GM12878 (cell line): ENCODE results near the gene CXCL6. TPM values are rescaled to one million over a fixed set of nuclear protein-coding genes. Genes with fewer than 3 reads are reported as not detected.

Source experiments
- ATAC-seq: fragments of 200-7000 bp; cut with Tn5 transposase; 3 replicates; pipeline ENCODE4 v1.9.1; 2020; ENCODE audit warnings: mild to moderate bottlenecking, moderate library complexity
- BruUV-seq: library from RNA; stranded (reverse); fragments of 400-500 nt; replicated peaks from 2 replicates; lab custom pipeline; 2021; lab: Mats Ljungman, UMichigan
- CTCF ChIA-PET: fragments of 300-600 bp; sonication (Branson Sonifier 250); formaldehyde crosslinking; extraction: SDS; loops from one replicate; lab custom pipeline; 2021; ENCODE audit warnings: inconsistent platforms; lab: Yijun Ruan, JAX
- POLR2A ChIA-PET: fragments of 350-600 bp; formaldehyde crosslinking; extraction: SDS; loops from one replicate; lab custom pipeline; 2021; ENCODE audit warnings: inconsistent platforms; lab: Charles Lee
- RAD21 ChIA-PET: fragments of 300-600 bp; sonication (Branson Sonifier 250); formaldehyde crosslinking; loops from one replicate; lab custom pipeline; 2023; ENCODE audit warnings: antibody characterized with exemption; ENCODE audit not compliant: unreplicated experiment; lab: Charles Lee
- SMC1A ChIA-PET: fragments of 300-600 bp; sonication (Branson Sonifier 250); formaldehyde crosslinking; loops from one replicate; lab custom pipeline; 2023; ENCODE audit not compliant: unreplicated experiment, uncharacterized antibody; lab: Charles Lee
- DNase-seq: peaks from one replicate; pipeline ENCODE4 v3.0.0-alpha.2; 2011; ENCODE audit warnings: low read depth, low spot score
- FAIRE-seq: peaks from 3 replicates; lab custom pipeline; 2011; peaks lifted over from hg19 to GRCh38; lab: Jason Lieb, UNC
- H2AFZ ChIP-seq: 2 replicates; pipeline ENCODE4 v1.6.0; 2011; ENCODE audit warnings: low read depth, low read length, control low read depth; ENCODE audit not compliant: control insufficient read depth
- H3K27ac ChIP-seq: 2 replicates; pipeline ENCODE4 v1.5.1; 2011; ENCODE audit warnings: control low read depth; ENCODE audit not compliant: control insufficient read depth, insufficient read depth
- H3K27me3 ChIP-seq, 2 experiments: replicated peaks in 1 of 2; 2 replicates each; pipeline versions ENCODE4 v1.6.0 to v1.6.1; 2011; ENCODE audit warnings: low read length in 1 of 2; ENCODE audit not compliant: control insufficient read depth in 2 of 2, insufficient read depth in 2 of 2
- H3K36me3 ChIP-seq, 2 experiments: 2 replicates each; pipeline ENCODE4 v1.5.1; 2011; ENCODE audit warnings: low read length in 1 of 2; ENCODE audit not compliant: control insufficient read depth in 2 of 2, insufficient read depth in 2 of 2
- H3K4me1 ChIP-seq: 2 replicates; pipeline ENCODE4 v1.6.1; 2011; ENCODE audit warnings: mild to moderate bottlenecking, low read length, moderate library complexity, mixed read lengths; ENCODE audit not compliant: control insufficient read depth, insufficient read depth
- H3K4me2 ChIP-seq: 2 replicates; pipeline ENCODE4 v1.6.0; 2011; ENCODE audit warnings: control low read depth; ENCODE audit not compliant: control insufficient read depth, insufficient read depth
- H3K4me3 ChIP-seq: fragments of 200-600 bp; sonication (generic); 2 replicates; pipeline ENCODE4 v1.5.1; 2016
- H3K79me2 ChIP-seq: 2 replicates; pipeline ENCODE4 v1.6.0; 2011; ENCODE audit warnings: low read length; ENCODE audit not compliant: control insufficient read depth, insufficient read depth
- H3K9ac ChIP-seq: 2 replicates; pipeline ENCODE4 v1.8.0; 2011; ENCODE audit warnings: low read length, control low read depth, mixed read lengths; ENCODE audit not compliant: control insufficient read depth, insufficient read depth
- H3K9me3 ChIP-seq: replicated peaks from 3 replicates; pipeline ENCODE4 v1.5.1; 2011; ENCODE audit warnings: mild to moderate bottlenecking, low read length; ENCODE audit not compliant: control insufficient read depth, insufficient read depth
- H4K20me1 ChIP-seq: 2 replicates; pipeline ENCODE4 v1.6.0; 2011; ENCODE audit not compliant: control insufficient read depth, insufficient read depth
- CBX3 ChIP-seq: fragments of 200-600 bp; sonication (generic); IDR thresholded peaks from 2 replicates; pipeline ENCODE4 v1.6.1; 2016; ENCODE audit warnings: low read depth, borderline replicate concordance
- E2F4 ChIP-seq: IDR thresholded peaks from 2 replicates; pipeline ENCODE4 v1.6.1; 2012; ENCODE audit warnings: low read depth, low read length, improper control_type of control experiment
- GABPA ChIP-seq: IDR thresholded peaks from 2 replicates; pipeline ENCODE4 v1.6.1; 2014; ENCODE audit warnings: antibody characterized with exemption, low read depth, mild to moderate bottlenecking, inconsistent platforms
- GATAD2B ChIP-seq: fragments of 450-650 bp; conservative IDR thresholded peaks from 2 replicates; pipeline ENCODE4 v1.6.1; 2017; ENCODE audit warnings: low read depth, mild to moderate bottlenecking, moderate library complexity
- HDGF ChIP-seq: fragments of 450-650 bp; IDR thresholded peaks from 2 replicates; pipeline ENCODE4 v1.6.1; 2016; ENCODE audit warnings: antibody characterized with exemption
- IKZF1 ChIP-seq: fragments of 450-650 bp; conservative IDR thresholded peaks from 2 replicates; pipeline ENCODE4 v1.6.1; 2017; ENCODE audit warnings: antibody characterized with exemption, mild to moderate bottlenecking
- NR2F1 ChIP-seq: fragments of 450-650 bp; conservative IDR thresholded peaks from 2 replicates; pipeline ENCODE4 v1.6.1; 2017; ENCODE audit warnings: mild to moderate bottlenecking
- POLR2AphosphoS5 ChIP-seq: IDR thresholded peaks from 2 replicates; pipeline ENCODE4 v1.6.1; 2011; ENCODE audit warnings: mild to moderate bottlenecking, low read length, inconsistent platforms
- RAD21 ChIP-seq: IDR thresholded peaks from 2 replicates; pipeline ENCODE4 v1.6.1; 2011; ENCODE audit warnings: mild to moderate bottlenecking, low read depth, low read length, moderate library complexity; ENCODE audit not compliant: insufficient read depth
- RAD51 ChIP-seq: fragments of 450-650 bp; IDR thresholded peaks from 2 replicates; pipeline ENCODE4 v1.6.1; 2016; ENCODE audit warnings: moderate library complexity, mild to moderate bottlenecking, inconsistent platforms
- RCOR1 ChIP-seq: conservative IDR thresholded peaks from 2 replicates; pipeline ENCODE4 v1.6.1; 2012; ENCODE audit warnings: low read depth, low read length, improper control_type of control experiment
- SREBF2 ChIP-seq: IDR thresholded peaks from 2 replicates; pipeline ENCODE4 v1.6.1; 2012; ENCODE audit warnings: mild to moderate bottlenecking, low read length
- SUZ12 ChIP-seq: fragments of 200-600 bp; sonication (generic); IDR thresholded peaks from one replicate; pipeline ENCODE4 v1.6.1; 2018; ENCODE audit warnings: antibody characterized with exemption, mild to moderate bottlenecking; ENCODE audit not compliant: unreplicated experiment
- YBX1 ChIP-seq: fragments of 450-650 bp; IDR thresholded peaks from 2 replicates; pipeline ENCODE4 v1.6.1; 2016; ENCODE audit warnings: antibody characterized with exemption
- YY1 ChIP-seq: IDR thresholded peaks from 2 replicates; pipeline ENCODE4 v1.6.1; 2011; ENCODE audit warnings: low read depth, mild to moderate bottlenecking, low read length
- ZNF687 ChIP-seq: fragments of 450-650 bp; IDR thresholded peaks from 2 replicates; pipeline ENCODE4 v1.6.1; 2017; ENCODE audit warnings: mild to moderate bottlenecking, moderate library complexity
- WGBS: methylation state at CpG from one replicate; pipeline ENCODE4 v1.1.6; 2016; ENCODE audit warnings: low lambda C conversion rate; ENCODE audit not compliant: insufficient replicate concordance, insufficient coverage; ENCODE audit errors: missing lambda C conversion rate; 5-methylcytosine and 5-hydroxymethylcytosine counted together
- in situ Hi-C: fragments of 300-500 bp; cut with MboI; formaldehyde crosslinking; loops from 9 replicates; pipeline ENCODE4 v1.14.3; 2018; ENCODE audit warnings: mixed read lengths
- intact Hi-C: fragments of 100-400 bp; cut with micrococcal nuclease; formaldehyde crosslinking; loops from one replicate; pipeline ENCODE4 v1.14.2; 2022; ENCODE audit not compliant: unreplicated experiment
- polyA plus RNA-seq, 11 experiments: library from polyadenylated mRNA; depleted of rRNA in 4 of 11; unstranded in 6 of 11; stranded (reverse) in 5 of 11; fragments of >200 nt; fragmentation: Nextera tagmentation in 4 of 11; fragmentation: Illumina TruSeq in 1 of 11; extraction: Ambion mirVana in 4 of 11; extraction: Trizol in 1 of 11; gene quantifications; 1 replicate in 1 of 11; 2 replicates in 10 of 11; pipeline versions ENCODE4 v1.2.1 to v1.2.3, GENCODE V29; 2011 to 2016; ENCODE audit warnings: inconsistent platforms in 2 of 11, missing spikeins in 2 of 11, low read depth in 1 of 11
- total RNA-seq, 4 experiments: library from RNA; depleted of rRNA in 3 of 4; stranded (reverse); fragments of >200 nt in 3 of 4; fragmentation: Illumina TruSeq in 1 of 4; extraction: Trizol in 1 of 4; gene quantifications; 2 replicates each; pipeline versions ENCODE4 v1.2.1 to v1.2.3, GENCODE V29; 2013 to 2021

The CXCL6 gene
- total and polyA plus RNA-seq, 10 of the 15 experiments (the other 5 are each of a cell fraction or from before 2014, with no cell fraction given), result not detected

- POLR2A ChIA-PET, result interaction anchor here (0.9 kb wide), 1 partner anchor 8 kb away, joined by 3 read pairs; no protein-coding TSS in a partner anchor
- H3K27me3 ChIP-seq, result peaks cover 2% of the 10 kb centered on the region in 2 experiments; a peak in 2 of 4 replicates
- SMC1A ChIA-PET, result interaction anchor here (1.7 kb wide), 1 partner anchor 13 kb away, joined by 3 read pairs; no protein-coding TSS in a partner anchor
- no peaks in the 10 kb centered on the region for H3K36me3 ChIP-seq
- TF ChIP-seq POLR2AphosphoS5 (no peak), GATAD2B (no peak), YBX1 (no peak), RAD51 (no peak), SUZ12 (no peak), GABPA (no peak), IKZF1 (no peak), NR2F1 (no peak), CBX3 (no peak), RAD21 (no peak), RCOR1 (no peak), ZNF687 (no peak), YY1 (no peak), HDGF (no peak), SREBF2 (no peak), E2F4 (no peak)
- H3K9me3 ChIP-seq, result no peaks in the 10 kb centered on the region
- no peak for FAIRE-seq
- H3K4me3 ChIP-seq, result no peak overlapping the region
- no peak overlapping the region for H3K27ac ChIP-seq
- H3K79me2 ChIP-seq, result no peaks in the 10 kb centered on the region
- WGBS, result 42% methylated on average over 2 of the region's 2 CpGs
- H3K9ac ChIP-seq, result no peak overlapping the region
- H2AFZ ChIP-seq, result no peak overlapping the region
- in situ Hi-C loops (no loop called here), intact Hi-C loops (no loop called here)
- ATAC-seq, result no peak
- no peaks in the 10 kb centered on the region for H4K20me1 ChIP-seq
- no TSS peak for BruUV-seq
- no peaks in the 10 kb centered on the region for H3K4me1 ChIP-seq
- no peak for DNase-seq
- RAD21 ChIA-PET, result no interaction called here
- CTCF ChIA-PET, result interaction anchor here (0.6 kb wide), 1 partner anchor 20 kb away, joined by 3 read pairs; no protein-coding TSS in a partner anchor
- no peak overlapping the region for H3K4me2 ChIP-seq
These were observed 37.9 kb downstream of the CXCL6 start for GRCh38 chr4:73874386-73874785.
